Measurements from ENCODE around the gene KAT14. TPM values are rescaled to one million over a fixed set of nuclear protein-coding genes. Genes with fewer than 3 reads are reported as not detected.

Gene KAT14
- total RNA-seq, 6 donors from 2014 or later: 7.3 to 13.8 (median 12.8) TPM

GRCh38 chr20:18180815-18181214 is 43.2 kb downstream of the KAT14 start:
- WGBS, 2 donors: 50 to 100% methylated on average over 1 of the region's 1 CpG
- ATAC-seq (ENCODE audit: low FRiP score in 2 of 2): no peak
- H3K4me1 ChIP-seq: no peaks in the 10 kb centered on the region
- H3K9me3 ChIP-seq: peaks cover 0 to 6% (median 2%) of the 10 kb centered on the region in 4 donors
- peaks cover 0 to 58% (median 34%) of the 10 kb centered on the region in 4 donors for H3K36me3 ChIP-seq
- TF ChIP-seq EP300 (IDR thresholded peaks at IDR 0.05) (no peak), CTCF (IDR thresholded peaks at IDR 0.05) (no peak)
- no peak for DNase-seq
- H3K4me3 ChIP-seq: no peak overlapping the region
- no peaks in the 10 kb centered on the region for H3K27me3 ChIP-seq
- H3K27ac ChIP-seq: no peak overlapping the region

- 87 to 89% methylated on average over 5 of the region's 5 CpGs for WGBS, 2 donors
- ATAC-seq (ENCODE audit: low FRiP score in 2 of 2): no peak
- H3K9me3 ChIP-seq: no peaks in the 10 kb centered on the region
- no peaks in the 10 kb centered on the region for H3K27me3 ChIP-seq
- no peak overlapping the region for H3K4me3 ChIP-seq
- peaks cover 15 to 77% (median 51%) of the 10 kb centered on the region in 4 donors for H3K36me3 ChIP-seq
- TF ChIP-seq POLR2AphosphoS5 (IDR thresholded peaks at IDR 0.05): no peak
- no peak for TF ChIP-seq POLR2A (IDR thresholded peaks at IDR 0.05)
- no peak for TF ChIP-seq CTCF (IDR thresholded peaks at IDR 0.05)
- no peak for TF ChIP-seq EP300 (IDR thresholded peaks at IDR 0.05)
- H3K27ac ChIP-seq: no peak overlapping the region
- no peaks in the 10 kb centered on the region for H3K4me1 ChIP-seq
- no peak for DNase-seq
Observed at GRCh38 chr20:18187020-18187419, 49.4 kb downstream of the KAT14 start.

- H3K4me1 ChIP-seq: no peaks in the 10 kb centered on the region
- ATAC-seq (ENCODE audit: low FRiP score in 2 of 2) (no peak), DNase-seq (no peak)
- H3K27me3 ChIP-seq: no peaks in the 10 kb centered on the region
- no peak overlapping the region for H3K4me3 ChIP-seq
- 65 to 72% methylated on average over 3 of the region's 3 CpGs for WGBS, 2 donors
- TF ChIP-seq CTCF (IDR thresholded peaks at IDR 0.05): no peak
- TF ChIP-seq POLR2A (IDR thresholded peaks at IDR 0.05): no peak
- no peak for TF ChIP-seq POLR2AphosphoS5 (IDR thresholded peaks at IDR 0.05)
- TF ChIP-seq EP300 (IDR thresholded peaks at IDR 0.05): no peak
- H3K27ac ChIP-seq: no peak overlapping the region
- peaks cover 15 to 63% (median 42%) of the 10 kb centered on the region in 4 donors for H3K36me3 ChIP-seq
- no peaks in the 10 kb centered on the region for H3K9me3 ChIP-seq
Observed at GRCh38 chr20:18188434-18188833, 50.8 kb downstream of the KAT14 start.

- Histone ChIP-seq H3K27ac (no peak overlapping the region), H3K4me1 (no peaks in the 10 kb centered on the region), H3K4me3 (no peak overlapping the region), H3K27me3 (no peaks in the 10 kb centered on the region), H3K36me3 (peaks cover 15 to 42% (median 27%) of the 10 kb centered on the region in 4 donors), H3K9me3 (no peaks in the 10 kb centered on the region)
- DNase-seq (no peak), ATAC-seq (ENCODE audit: low FRiP score in 2 of 2) (no peak)
- TF ChIP-seq POLR2A (IDR thresholded peaks at IDR 0.05): no peak
- TF ChIP-seq EP300 (IDR thresholded peaks at IDR 0.05): no peak
- TF ChIP-seq POLR2AphosphoS5 (IDR thresholded peaks at IDR 0.05): no peak
- TF ChIP-seq CTCF (IDR thresholded peaks at IDR 0.05): no peak
- whole genome bisulfite sequencing, 2 donors: 77 to 95% methylated on average over 3 of the region's 3 CpGs
Observed at GRCh38 chr20:18190338-18191233, 52.9 kb downstream of the KAT14 start.
